Loucy (cell line): ENCODE measurements around the gene MADD.

Experiments
- H2AFZ ChIP-seq: fragments of 200-600 bp; sonication (generic); 2 replicates; pipeline ENCODE4 v1.6.0; 2016; ENCODE audit warnings: antibody characterized with exemption, mild to moderate bottlenecking, low read length, moderate library complexity
- H3F3A ChIP-seq: fragments of 200-600 bp; 2 replicates; pipeline ENCODE4 v1.6.0; 2016; ENCODE audit warnings: antibody characterized with exemption, low read depth, mild to moderate bottlenecking
- H3K27me3 ChIP-seq: fragments of 200-600 bp; sonication (generic); 2 replicates; pipeline ENCODE4 v1.6.1; 2014; ENCODE audit warnings: low read length, mild to moderate bottlenecking; ENCODE audit not compliant: insufficient read depth, poor library complexity, severe bottlenecking
- H3K36me3 ChIP-seq: fragments of 200-600 bp; sonication (generic); 2 replicates; pipeline ENCODE4 v1.6.1; 2016; ENCODE audit warnings: low read length; ENCODE audit not compliant: insufficient read depth
- H3K4me1 ChIP-seq: fragments of 200-600 bp; sonication (generic); 2 replicates; pipeline ENCODE4 v1.5.1; 2014; ENCODE audit warnings: low read length, mild to moderate bottlenecking; ENCODE audit not compliant: insufficient read depth, poor library complexity, severe bottlenecking
- H3K4me2 ChIP-seq: fragments of 200-600 bp; sonication (generic); 2 replicates; pipeline ENCODE4 v1.6.0; 2014; ENCODE audit warnings: antibody characterized with exemption, low read length, low read depth, mild to moderate bottlenecking; ENCODE audit not compliant: poor library complexity, severe bottlenecking
- H3K4me3 ChIP-seq: fragments of 200-600 bp; sonication (generic); 2 replicates; pipeline ENCODE4 v1.5.1; 2014; ENCODE audit warnings: low read length, mild to moderate bottlenecking, mixed read lengths; ENCODE audit not compliant: poor library complexity, severe bottlenecking
- H3K79me2 ChIP-seq: fragments of 200-600 bp; sonication (generic); 2 replicates; pipeline ENCODE4 v1.6.1; 2014; ENCODE audit warnings: low read length; ENCODE audit not compliant: insufficient read depth
- H3K9ac ChIP-seq: fragments of 200-600 bp; sonication (generic); 2 replicates; pipeline ENCODE4 v1.6.0; 2014; ENCODE audit warnings: mild to moderate bottlenecking, low read depth, low read length, moderate library complexity; ENCODE audit not compliant: poor library complexity, severe bottlenecking
- H3K9me2 ChIP-seq: fragments of 200-600 bp; sonication (generic); replicated peaks from 2 replicates; pipeline ENCODE4 v1.6.1; 2016; ENCODE audit warnings: low read depth, low read length, mixed read lengths
- H3K9me3 ChIP-seq: fragments of 200-600 bp; sonication (generic); 2 replicates; pipeline ENCODE4 v1.6.1; 2014; ENCODE audit warnings: mild to moderate bottlenecking, antibody characterized with exemption, low read length, low read depth; ENCODE audit not compliant: insufficient read depth
- H4K20me1 ChIP-seq: fragments of 200-600 bp; sonication (generic); 2 replicates; pipeline ENCODE4 v1.6.0; 2014; ENCODE audit warnings: antibody characterized with exemption, low read length, mild to moderate bottlenecking; ENCODE audit not compliant: insufficient read depth, poor library complexity, severe bottlenecking
- CTCF ChIP-seq: fragments of 200-600 bp; sonication (generic); conservative IDR thresholded peaks from 2 replicates; pipeline ENCODE4 v1.5.1; 2014; ENCODE audit warnings: mild to moderate bottlenecking, antibody characterized with exemption, low read length
- EZH2phosphoT487 ChIP-seq: fragments of 200-600 bp; IDR thresholded peaks from 2 replicates; pipeline ENCODE4 v1.6.1; 2018; ENCODE audit warnings: antibody characterized with exemption, mild to moderate bottlenecking, moderate library complexity, borderline replicate concordance

MADD gene

GRCh38 chr11:47356129-47356997, 86.4 kb downstream of the MADD start:
- Histone ChIP-seq H3K27me3 (no peaks in the 10 kb centered on the region), H4K20me1 (no peaks in the 10 kb centered on the region), H3K4me3 (no peak overlapping the region), H3K9me3 (no peaks in the 10 kb centered on the region), H3K4me1 (peaks cover 33% of the 10 kb centered on the region), H2AFZ (no peak overlapping the region), H3K79me2 (no peaks in the 10 kb centered on the region), H3K9ac (no peak overlapping the region), H3K36me3 (no peaks in the 10 kb centered on the region), H3K9me2 (no peaks in the 10 kb centered on the region), H3K4me2 (no peak overlapping the region), H3F3A (no peaks in the 10 kb centered on the region; the same call in 1 of the 2 replicates)
- no peak for TF ChIP-seq CTCF
- no peak for TF ChIP-seq EZH2phosphoT487

- Histone ChIP-seq H3K4me1 (peaks cover 39% of the 10 kb centered on the region), H3K27me3 (no peaks in the 10 kb centered on the region), H3K4me2 (no peak overlapping the region), H3K4me3 (no peak overlapping the region), H3K36me3 (no peaks in the 10 kb centered on the region), H3K79me2 (no peaks in the 10 kb centered on the region), H3K9me3 (no peaks in the 10 kb centered on the region), H3K9ac (no peak overlapping the region), H3F3A (no peaks in the 10 kb centered on the region; the same call in 1 of the 2 replicates), H3K9me2 (no peaks in the 10 kb centered on the region), H2AFZ (no peak overlapping the region), H4K20me1 (no peaks in the 10 kb centered on the region)
- TF ChIP-seq EZH2phosphoT487 = no peak
- no peak for TF ChIP-seq CTCF
Measured at GRCh38 chr11:47356998-47357329, 87.0 kb downstream of the MADD start.

GRCh38 chr11:47357985-47358730, 88.2 kb downstream of the MADD start:
- no peak for TF ChIP-seq CTCF
- TF ChIP-seq EZH2phosphoT487 = no peak
- H3K4me3 ChIP-seq = no peak overlapping the region
- H2AFZ ChIP-seq = no peak overlapping the region
- no peaks in the 10 kb centered on the region; the same call in 1 of the 2 replicates for H3F3A ChIP-seq
- peaks cover 39% of the 10 kb centered on the region for H3K4me1 ChIP-seq
- no peaks in the 10 kb centered on the region for H3K79me2 ChIP-seq
- no peak overlapping the region for H3K4me2 ChIP-seq
- peak overlapping the region; percentile 68 for H3K9ac ChIP-seq
- H4K20me1 ChIP-seq = no peaks in the 10 kb centered on the region
- no peaks in the 10 kb centered on the region for H3K36me3 ChIP-seq
- no peaks in the 10 kb centered on the region for H3K27me3 ChIP-seq
- no peaks in the 10 kb centered on the region for H3K9me2 ChIP-seq
- no peaks in the 10 kb centered on the region for H3K9me3 ChIP-seq
